GM20000 (cell line): ENCODE data around the gene TMEM37.

ENCODE experiments used
- DNase-seq: peaks from one replicate; pipeline ENCODE4 v3.0.0; 2012; ENCODE audit warnings: low spot score
- CTCF ChIP-seq: IDR thresholded peaks from 2 replicates; pipeline ENCODE4 v1.5.1; 2012; ENCODE audit warnings: mild to moderate bottlenecking, control low read depth; ENCODE audit errors: extremely low read depth, missing control alignments

TMEM37 gene

GRCh38 chr2:119435953-119436297 lies 4.3 kb downstream of the TMEM37 start:
- TF ChIP-seq CTCF = no peak
- DNase-seq = no peak

GRCh38 chr2:119436993-119437772 lies 5.5 kb downstream of the TMEM37 start:
- TF ChIP-seq CTCF = no peak
- DNase-seq = no peak

- no peak for DNase-seq
- no peak for TF ChIP-seq CTCF
Measured at GRCh38 chr2:119438128-119438656, 6.5 kb downstream of the TMEM37 start.

- no peak for TF ChIP-seq CTCF
- no peak for DNase-seq
Measured at GRCh38 chr2:119438726-119439284, 7.2 kb downstream of the TMEM37 start.

GRCh38 chr2:119439574-119440500 lies 8.2 kb downstream of the TMEM37 start:
- no peak for DNase-seq
- no peak for TF ChIP-seq CTCF

- no peak for DNase-seq
- TF ChIP-seq CTCF = no peak
Measured at GRCh38 chr2:119440501-119440870, 8.8 kb downstream of the TMEM37 start.

GRCh38 chr2:119440873-119441272 lies 9.2 kb downstream of the TMEM37 start:
- TF ChIP-seq CTCF = no peak
- no peak for DNase-seq
